Mesendoderm (in vitro differentiated cells): ENCODE data around the gene ZNF674.

Experiments used
- DNase-seq: peaks from one replicate; pipeline ENCODE4 v3.0.0; 2013
- H2AK5ac ChIP-seq: 2 replicates; pipeline ENCODE4 v1.6.1; 2013; ENCODE audit warnings: low read length, inconsistent platforms
- H2BK120ac ChIP-seq: 2 replicates; pipeline ENCODE4 v1.6.1; 2013; ENCODE audit warnings: low read depth, mild to moderate bottlenecking, low read length, moderate library complexity, mixed read lengths
- H2BK15ac ChIP-seq: replicated peaks from 2 replicates; pipeline ENCODE4 v1.6.1; 2013; ENCODE audit warnings: low read depth, mild to moderate bottlenecking, moderate library complexity
- H2BK5ac ChIP-seq: 2 replicates; pipeline ENCODE4 v1.6.1; 2013; ENCODE audit warnings: low read length, inconsistent platforms
- H3K18ac ChIP-seq: 2 replicates; pipeline ENCODE4 v1.6.1; 2013; ENCODE audit warnings: mild to moderate bottlenecking, low read length, mixed read lengths
- H3K23ac ChIP-seq: one replicate; pipeline ENCODE4 v1.6.1; 2013; ENCODE audit warnings: low read length
- H3K27ac ChIP-seq: 2 replicates; pipeline ENCODE4 v1.5.1; 2013; ENCODE audit warnings: low read depth, mild to moderate bottlenecking, inconsistent platforms, low read length, moderate library complexity
- H3K27me3 ChIP-seq: 2 replicates; pipeline ENCODE4 v1.6.1; 2013; ENCODE audit warnings: low read length, control low read depth, mild to moderate bottlenecking, inconsistent platforms; ENCODE audit not compliant: insufficient read depth, poor library complexity
- H3K36me3 ChIP-seq: 2 replicates; pipeline ENCODE4 v1.6.1; 2013; ENCODE audit warnings: low read length, inconsistent platforms; ENCODE audit not compliant: control insufficient read depth, insufficient read depth
- H3K4ac ChIP-seq: one replicate; pipeline ENCODE4 v1.6.1; 2013; ENCODE audit warnings: low read depth, mild to moderate bottlenecking, low read length, moderate library complexity
- H3K4me1 ChIP-seq: 2 replicates; pipeline ENCODE4 v1.6.1; 2013; ENCODE audit warnings: low read depth, low read length, inconsistent platforms; ENCODE audit not compliant: control insufficient read depth
- H3K4me2 ChIP-seq: 2 replicates; pipeline ENCODE4 v1.6.1; 2013; ENCODE audit warnings: low read length
- H3K4me3 ChIP-seq: 2 replicates; pipeline ENCODE4 v1.5.1; 2013; ENCODE audit warnings: mild to moderate bottlenecking, low read length
- H3K56ac ChIP-seq: one replicate; pipeline ENCODE4 v1.6.1; 2013; ENCODE audit warnings: low read length
- H3K79me1 ChIP-seq: 2 replicates; pipeline ENCODE4 v1.6.1; 2013; ENCODE audit warnings: low read length, inconsistent platforms
- H3K79me2 ChIP-seq: 2 replicates; pipeline ENCODE4 v1.6.1; 2013; ENCODE audit warnings: mild to moderate bottlenecking, low read length; ENCODE audit not compliant: control insufficient read depth, insufficient read depth
- H3K9ac ChIP-seq: 2 replicates; pipeline ENCODE4 v1.6.1; 2013; ENCODE audit warnings: low read length, inconsistent platforms
- H4K5ac ChIP-seq: one replicate; pipeline ENCODE4 v1.6.1; 2013; ENCODE audit warnings: low read length
- H4K8ac ChIP-seq: one replicate; pipeline ENCODE4 v1.6.1; 2013; ENCODE audit warnings: low read depth, mild to moderate bottlenecking, control low read depth, low read length, moderate library complexity
- WGBS: extraction: QIAGEN DNeasy Blood & Tissue Kit; methylation state at CpG from one replicate; pipeline ENCODE4 v1.1.7; 2013; ENCODE audit warnings: low lambda C conversion rate, missing lambda C conversion rate; ENCODE audit not compliant: insufficient coverage; ENCODE audit errors: extremely low coverage; 5-methylcytosine and 5-hydroxymethylcytosine counted together

The ZNF674 gene

DNA sequence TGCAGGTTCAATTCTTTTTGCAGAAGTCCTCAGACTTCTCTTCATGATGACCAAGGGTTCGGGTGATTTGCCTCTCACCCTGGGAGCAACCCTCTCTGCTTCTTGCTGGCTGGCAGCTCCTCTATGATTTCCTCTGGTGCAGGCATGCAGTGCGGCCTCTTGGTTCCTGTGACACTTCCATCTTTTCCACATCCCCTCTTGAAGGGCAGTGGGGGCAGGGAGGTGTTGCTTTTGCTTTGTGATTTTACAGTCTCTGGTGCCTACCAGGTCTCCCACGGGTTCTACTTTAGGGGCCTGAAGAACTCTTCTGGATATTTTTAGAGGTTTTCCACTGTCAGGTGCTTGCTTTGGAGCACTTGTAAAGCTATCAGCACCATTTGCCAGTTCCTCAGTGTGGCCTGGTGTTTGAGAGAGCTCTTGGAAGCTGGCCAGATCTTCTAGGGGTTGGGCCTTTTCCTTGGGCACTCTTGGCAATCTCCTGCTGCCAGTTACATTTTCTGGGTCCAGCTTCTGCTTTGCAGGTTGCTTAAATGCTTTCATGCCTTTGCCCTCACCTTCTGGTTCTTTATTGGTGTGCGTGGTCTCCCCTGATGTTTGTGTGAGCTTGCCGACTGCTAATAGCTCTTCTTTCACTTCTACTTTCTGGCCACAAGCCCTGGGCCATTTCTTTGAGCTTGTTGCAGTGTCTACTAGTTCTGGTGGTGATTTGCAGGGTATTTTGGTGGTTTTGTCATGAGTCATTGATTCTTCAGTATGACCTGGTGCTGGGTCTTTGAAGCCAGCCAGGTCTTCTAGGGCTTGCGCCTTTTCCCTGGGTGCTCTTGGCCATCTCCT lies 16.8 kb upstream of the ZNF674 start:
- Histone ChIP-seq H3K27ac (no peak overlapping the region), H4K5ac (no peak overlapping the region), H3K4ac (no peak overlapping the region), H3K4me1 (no peaks in the 10 kb centered on the region), H4K8ac (no peak overlapping the region), H3K4me3 (no peak overlapping the region), H2BK120ac (no peak overlapping the region), H3K56ac (no peak overlapping the region), H3K27me3 (no peaks in the 10 kb centered on the region), H3K36me3 (no peaks in the 10 kb centered on the region), H3K79me1 (no peaks in the 10 kb centered on the region), H3K79me2 (no peaks in the 10 kb centered on the region), H3K9ac (no peak overlapping the region), H3K18ac (no peak overlapping the region), H2BK5ac (no peak overlapping the region), H3K23ac (no peak overlapping the region), H3K4me2 (no peak overlapping the region), H2BK15ac (no peak overlapping the region), H2AK5ac (no peak overlapping the region)
- no peak for DNase-seq
- WGBS, result no CpG with 5 or more reads among the region's 6 CpGs

GRCh38 chrX:46559062-46559461 lies 13.8 kb upstream of the ZNF674 start:
- Histone ChIP-seq H3K4me3 (no peak overlapping the region), H2BK15ac (no peak overlapping the region), H3K9ac (no peak overlapping the region), H3K79me1 (no peaks in the 10 kb centered on the region), H3K36me3 (no peaks in the 10 kb centered on the region), H3K4me2 (no peak overlapping the region), H3K79me2 (no peaks in the 10 kb centered on the region), H3K56ac (no peak overlapping the region), H4K8ac (no peak overlapping the region), H3K4me1 (no peaks in the 10 kb centered on the region), H3K4ac (no peak overlapping the region), H3K18ac (no peak overlapping the region), H3K27me3 (no peaks in the 10 kb centered on the region), H3K27ac (no peak overlapping the region), H2BK5ac (no peak overlapping the region), H4K5ac (no peak overlapping the region), H2AK5ac (no peak overlapping the region), H3K23ac (no peak overlapping the region), H2BK120ac (no peak overlapping the region)
- no CpG with 5 or more reads among the region's 3 CpGs for WGBS
- no peak for DNase-seq

GRCh38 chrX:46554942-46555341 lies 9.7 kb upstream of the ZNF674 start:
- H3K4me3 ChIP-seq, result no peak overlapping the region
- no peak overlapping the region for H4K5ac ChIP-seq
- no peaks in the 10 kb centered on the region for H3K27me3 ChIP-seq
- H2BK15ac ChIP-seq, result no peak overlapping the region
- H3K23ac ChIP-seq, result no peak overlapping the region
- no peak overlapping the region for H3K9ac ChIP-seq
- H2BK120ac ChIP-seq, result no peak overlapping the region
- H3K36me3 ChIP-seq, result no peaks in the 10 kb centered on the region
- no peak overlapping the region for H4K8ac ChIP-seq
- H2AK5ac ChIP-seq, result no peak overlapping the region
- no peak overlapping the region for H3K18ac ChIP-seq
- no peak overlapping the region for H3K27ac ChIP-seq
- no peaks in the 10 kb centered on the region for H3K79me2 ChIP-seq
- no peak overlapping the region for H3K56ac ChIP-seq
- no peak overlapping the region for H2BK5ac ChIP-seq
- DNase-seq, result no peak
- no peaks in the 10 kb centered on the region for H3K79me1 ChIP-seq
- no CpG with 5 or more reads among the region's 2 CpGs for WGBS
- H3K4ac ChIP-seq, result no peak overlapping the region
- H3K4me1 ChIP-seq, result no peaks in the 10 kb centered on the region
- no peak overlapping the region for H3K4me2 ChIP-seq

GRCh38 chrX:46553935-46554334 lies 8.7 kb upstream of the ZNF674 start:
- no peak overlapping the region for H2AK5ac ChIP-seq
- WGBS, result no CpG with 5 or more reads among the region's 5 CpGs

DNA sequence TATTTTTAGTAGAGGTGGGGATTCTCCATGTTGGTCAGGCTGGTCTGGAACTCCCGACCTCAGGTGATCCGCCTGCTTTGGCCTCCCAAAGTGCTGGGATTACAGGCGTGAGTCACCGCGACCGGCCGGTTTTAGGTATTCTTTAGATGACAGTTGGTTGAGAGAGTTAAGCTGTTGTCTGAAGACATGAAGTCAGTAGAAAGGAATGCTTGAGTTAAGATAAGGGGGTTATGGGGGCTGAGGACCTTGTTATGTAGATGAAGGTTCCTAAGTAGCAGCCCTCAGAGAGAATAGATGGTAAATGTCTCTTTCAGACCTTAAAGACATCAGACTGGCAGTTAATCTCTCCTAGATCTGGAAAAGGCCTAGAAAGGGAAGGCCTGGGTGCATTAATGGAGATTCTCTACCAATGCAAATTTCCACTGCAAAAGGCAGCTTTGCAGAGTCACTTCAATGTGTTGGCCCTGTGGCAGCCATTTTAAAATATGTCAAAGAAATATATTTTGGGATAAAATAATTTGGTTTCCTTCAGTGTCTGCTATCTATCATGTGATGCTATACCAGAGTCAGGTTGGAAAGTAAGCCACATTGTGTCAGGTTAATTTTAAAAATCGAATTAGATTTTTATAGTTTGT lies 6.4 kb upstream of the ZNF674 start:
- Histone ChIP-seq H3K79me1 (no peaks in the 10 kb centered on the region), H3K4me3 (no peak overlapping the region), H2BK120ac (no peak overlapping the region), H3K9ac (no peak overlapping the region), H3K4me2 (no peak overlapping the region), H4K8ac (no peak overlapping the region), H3K79me2 (peaks cover 7% of the 10 kb centered on the region), H3K23ac (no peak overlapping the region), H2BK15ac (no peak overlapping the region), H3K27ac (no peak overlapping the region), H3K4ac (no peak overlapping the region), H3K18ac (no peak overlapping the region), H2AK5ac (no peak overlapping the region), H3K27me3 (no peaks in the 10 kb centered on the region), H3K56ac (peak overlapping the region; percentile 25), H3K4me1 (no peaks in the 10 kb centered on the region), H4K5ac (no peak overlapping the region), H3K36me3 (no peaks in the 10 kb centered on the region), H2BK5ac (no peak overlapping the region)
- DNase-seq, result peak; percentile 97
- WGBS, result no CpG with 5 or more reads among the region's 8 CpGs

More at GRCh38 chrX:46553935-46554334, 8.7 kb upstream of the ZNF674 start:
- H3K27me3 ChIP-seq, result no peaks in the 10 kb centered on the region
- H2BK5ac ChIP-seq, result no peak overlapping the region
- no peak overlapping the region for H3K56ac ChIP-seq
- no peak overlapping the region for H3K9ac ChIP-seq
- H3K4me1 ChIP-seq, result no peaks in the 10 kb centered on the region
- no peak overlapping the region for H3K4ac ChIP-seq
- H3K4me2 ChIP-seq, result no peak overlapping the region
- no peaks in the 10 kb centered on the region for H3K79me1 ChIP-seq
- no peak overlapping the region for H4K5ac ChIP-seq
- no peak overlapping the region for H2BK120ac ChIP-seq
- H3K79me2 ChIP-seq, result no peaks in the 10 kb centered on the region
- no peak overlapping the region for H3K27ac ChIP-seq
- H2BK15ac ChIP-seq, result no peak overlapping the region
- H3K23ac ChIP-seq, result no peak overlapping the region
- no peak overlapping the region for H4K8ac ChIP-seq
- DNase-seq, result no peak
- H3K18ac ChIP-seq, result no peak overlapping the region
- H3K4me3 ChIP-seq, result no peak overlapping the region
- H3K36me3 ChIP-seq, result no peaks in the 10 kb centered on the region
